Epithelial cell of prostate (primary cell): ENCODE measurements around the gene MEIS1.

Experiments
- DNase-seq: peaks from one replicate; pipeline ENCODE4 v3.0.0-alpha.2; 2011; ENCODE audit warnings: low read depth, low spot score
- H3K27ac ChIP-seq: fragments of 450-650 bp; 2 replicates; pipeline ENCODE4 v1.5.1; 2017; ENCODE audit warnings: mild to moderate bottlenecking

The MEIS1 gene

GRCh38 chr2:66430505-66431273 is 4.2 kb upstream of the MEIS1 start:
- H3K27ac ChIP-seq: no peak overlapping the region
- no peak for DNase-seq

- no peak for DNase-seq
- no peak overlapping the region for H3K27ac ChIP-seq
These were observed 3.7 kb upstream of the MEIS1 start for GRCh38 chr2:66431274-66431642.

GRCh38 chr2:66431846-66432587 is 2.9 kb upstream of the MEIS1 start:
- H3K27ac ChIP-seq: no peak overlapping the region
- no peak for DNase-seq

- H3K27ac ChIP-seq: peak overlapping the region; percentile 85
These were observed 1.9 kb upstream of the MEIS1 start for GRCh38 chr2:66432801-66433694.

GRCh38 chr2:66433695-66433944 is 1.3 kb upstream of the MEIS1 start:
- peak overlapping the region; percentile 85 for H3K27ac ChIP-seq

More at GRCh38 chr2:66432801-66433694, 1.9 kb upstream of the MEIS1 start:
- DNase-seq: peak; percentile 76

GRCh38 chr2:66433945-66434678 is 813 bp upstream of the MEIS1 start:
- H3K27ac ChIP-seq: peak overlapping the region; percentile 85
- DNase-seq: no peak

More at GRCh38 chr2:66433695-66433944, 1.3 kb upstream of the MEIS1 start:
- DNase-seq: no peak

- H3K27ac ChIP-seq: peak overlapping the region; percentile 85
These were observed 587 bp downstream of the MEIS1 start for GRCh38 chr2:66435549-66435875.

GRCh38 chr2:66435963-66436362 is 1.0 kb downstream of the MEIS1 start:
- peak overlapping the region; percentile 85 for H3K27ac ChIP-seq
- DNase-seq: no peak

More at GRCh38 chr2:66435549-66435875, 587 bp downstream of the MEIS1 start:
- no peak for DNase-seq

GRCh38 chr2:66436581-66437001 is 1.7 kb downstream of the MEIS1 start:
- H3K27ac ChIP-seq: peak overlapping the region; percentile 85
- DNase-seq: no peak

GRCh38 chr2:66437109-66437690 is 2.3 kb downstream of the MEIS1 start:
- no peak for DNase-seq

GRCh38 chr2:66437691-66438497 is 3.0 kb downstream of the MEIS1 start:
- H3K27ac ChIP-seq: peak overlapping the region; percentile 85
- no peak for DNase-seq

More at GRCh38 chr2:66437109-66437690, 2.3 kb downstream of the MEIS1 start:
- peak overlapping the region; percentile 85 for H3K27ac ChIP-seq

GRCh38 chr2:66438498-66438833 is 3.5 kb downstream of the MEIS1 start:
- DNase-seq: no peak
- peak overlapping the region; percentile 85 for H3K27ac ChIP-seq

- H3K27ac ChIP-seq: peak overlapping the region; percentile 85
- DNase-seq: no peak
These were observed 4.2 kb downstream of the MEIS1 start for GRCh38 chr2:66438891-66439811.

GRCh38 chr2:66439812-66440542 is 5.1 kb downstream of the MEIS1 start:
- H3K27ac ChIP-seq: peak overlapping the region; percentile 85
- DNase-seq: no peak

GRCh38 chr2:66440708-66441497 is 6.0 kb downstream of the MEIS1 start:
- no peak for DNase-seq
- H3K27ac ChIP-seq: peak overlapping the region; percentile 85

GRCh38 chr2:66441581-66442320 is 6.8 kb downstream of the MEIS1 start:
- H3K27ac ChIP-seq: no peak overlapping the region
- no peak for DNase-seq
